CD4-positive, alpha-beta T cell (primary cell): ENCODE results near the gene NOXA1. TPM values are rescaled to one million over a fixed set of nuclear protein-coding genes. Genes with fewer than 3 reads are reported as not detected.

Experiments used
- ATAC-seq: fragments of 200-7000 bp; cut with Tn5 transposase; one replicate; pipeline ENCODE4 v1.10.0; 2022; ENCODE audit warnings: mild to moderate bottlenecking; ENCODE audit not compliant: poor library complexity
- CTCF ChIA-PET: fragments of 350-600 bp; sonication (Branson Sonifier 250); formaldehyde crosslinking; loops from one replicate; lab custom pipeline; 2021; ENCODE audit warnings: antibody characterized with exemption, inconsistent platforms; lab: Charles Lee
- POLR2A ChIA-PET: fragments of 350-600 bp; sonication (Branson Sonifier 250); formaldehyde crosslinking; loops from one replicate; lab custom pipeline; 2021; ENCODE audit warnings: antibody characterized with exemption, inconsistent platforms; lab: Charles Lee
- DNase-seq, 14 experiments: peaks; one replicate each; pipeline ENCODE4 v3.0.0-alpha.2; 2013 to 2020; ENCODE audit warnings: mixed read lengths in 2 of 14
- H3K27ac ChIP-seq, 2 donors: one replicate each; pipeline versions ENCODE4 v1.5.1 to v1.7.0; 2013; ENCODE audit warnings: low read length in 2 of 2, low read depth in 1 of 2, mild to moderate bottlenecking in 1 of 2
- H3K27me3 ChIP-seq, 2 experiments: 1 replicate in 1 of 2; 2 replicates in 1 of 2; pipeline versions ENCODE4 v1.6.1 to v1.7.0; 2013; ENCODE audit warnings: low read length in 2 of 2, control low read depth in 1 of 2, mild to moderate bottlenecking in 1 of 2, moderate library complexity in 1 of 2; ENCODE audit not compliant: insufficient read depth in 2 of 2, control insufficient read depth in 1 of 2
- H3K36me3 ChIP-seq: one replicate; pipeline ENCODE4 v1.6.1; 2013; ENCODE audit warnings: low read length, control low read depth; ENCODE audit not compliant: insufficient read depth
- H3K4me1 ChIP-seq: one replicate; pipeline ENCODE4 v1.6.1; 2013; ENCODE audit warnings: low read length, control low read depth; ENCODE audit not compliant: insufficient read depth
- H3K4me3 ChIP-seq: one replicate; pipeline ENCODE4 v1.5.1; 2013; ENCODE audit warnings: mild to moderate bottlenecking, low read length, moderate library complexity
- H3K9me3 ChIP-seq, 2 experiments: 1 replicate in 1 of 2; 2 replicates in 1 of 2; pipeline versions ENCODE4 v1.6.1 to v1.7.0; 2013; ENCODE audit warnings: low read length in 2 of 2, mild to moderate bottlenecking in 2 of 2, control low read depth in 1 of 2, moderate library complexity in 1 of 2; ENCODE audit not compliant: control insufficient read depth in 1 of 2, insufficient read depth in 1 of 2
- H3K27ac Mint-ChIP-seq: one replicate; pipeline ENCODE4 v1.8.0; 2020; ENCODE audit warnings: mixed read lengths
- H3K27me3 Mint-ChIP-seq: one replicate; pipeline ENCODE4 v1.8.0; 2021; ENCODE audit warnings: mixed read lengths
- H3K36me3 Mint-ChIP-seq: one replicate; pipeline ENCODE4 v1.8.0; 2021; ENCODE audit warnings: low read depth, mixed read lengths
- H3K4me1 Mint-ChIP-seq: one replicate; pipeline ENCODE4 v1.8.0; 2021; ENCODE audit warnings: low read depth, mixed read lengths
- H3K4me3 Mint-ChIP-seq: one replicate; pipeline ENCODE4 v1.8.0; 2020; ENCODE audit warnings: mild to moderate bottlenecking, mixed read lengths
- H3K9me3 Mint-ChIP-seq: one replicate; pipeline ENCODE4 v1.8.0; 2020; ENCODE audit warnings: mixed read lengths
- intact Hi-C, 2 experiments: fragments of 100-400 bp; cut with DNase I in 1 of 2; cut with micrococcal nuclease in 1 of 2; formaldehyde crosslinking; loops; one replicate each; pipeline versions ENCODE4 v1.15.1 to v1.9.0; 2023 to 2025; cut with DNase I, micrococcal nuclease
- total RNA-seq, 174 experiments: library from RNA in 2 of 174; stranded (reverse) in 2 of 174; gene quantifications; one replicate each; pipeline ENCODE4 v1.2.3 and lab custom pipeline; 2021 to 2026
- TF ChIP-seq, protein P1 (sequence below): fragments of 200-600 bp; IDR thresholded peaks from one replicate; pipeline ENCODE4 v1.8.0; 2022; ENCODE audit warnings: antibody characterized with exemption, mild to moderate bottlenecking

Gene NOXA1
- total RNA-seq, 2 experiments from 2014 or later = 6.7 to 7.7 TPM

GRCh38 chr9:137428311-137428630, 5.1 kb downstream of the NOXA1 start:
- no peaks in the 10 kb centered on the region for H3K9me3 Mint-ChIP-seq
- no peak for ATAC-seq

GRCh38 chr9:137428841-137429545, 5.8 kb downstream of the NOXA1 start:
- ChIA-PET CTCF (no interaction called here), POLR2A (no interaction called here)
- H3K27ac Mint-ChIP-seq = no peak overlapping the region
- intact Hi-C loops = no loop called here
- no peaks in the 10 kb centered on the region for H3K27me3 Mint-ChIP-seq
- no peak for ATAC-seq
- Histone ChIP-seq H3K4me1 (peaks cover 6% of the 10 kb centered on the region), H3K36me3 (no peaks in the 10 kb centered on the region), H3K27me3 (no peaks in the 10 kb centered on the region), H3K27ac (no peak overlapping the region), H3K9me3 (no peaks in the 10 kb centered on the region), H3K4me3 (no peak overlapping the region)
- no peak overlapping the region for H3K4me3 Mint-ChIP-seq
- TF ChIP-seq, protein P1, sequence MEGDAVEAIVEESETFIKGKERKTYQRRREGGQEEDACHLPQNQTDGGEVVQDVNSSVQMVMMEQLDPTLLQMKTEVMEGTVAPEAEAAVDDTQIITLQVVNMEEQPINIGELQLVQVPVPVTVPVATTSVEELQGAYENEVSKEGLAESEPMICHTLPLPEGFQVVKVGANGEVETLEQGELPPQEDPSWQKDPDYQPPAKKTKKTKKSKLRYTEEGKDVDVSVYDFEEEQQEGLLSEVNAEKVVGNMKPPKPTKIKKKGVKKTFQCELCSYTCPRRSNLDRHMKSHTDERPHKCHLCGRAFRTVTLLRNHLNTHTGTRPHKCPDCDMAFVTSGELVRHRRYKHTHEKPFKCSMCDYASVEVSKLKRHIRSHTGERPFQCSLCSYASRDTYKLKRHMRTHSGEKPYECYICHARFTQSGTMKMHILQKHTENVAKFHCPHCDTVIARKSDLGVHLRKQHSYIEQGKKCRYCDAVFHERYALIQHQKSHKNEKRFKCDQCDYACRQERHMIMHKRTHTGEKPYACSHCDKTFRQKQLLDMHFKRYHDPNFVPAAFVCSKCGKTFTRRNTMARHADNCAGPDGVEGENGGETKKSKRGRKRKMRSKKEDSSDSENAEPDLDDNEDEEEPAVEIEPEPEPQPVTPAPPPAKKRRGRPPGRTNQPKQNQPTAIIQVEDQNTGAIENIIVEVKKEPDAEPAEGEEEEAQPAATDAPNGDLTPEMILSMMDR = no peak
- DNase-seq = no peak
- no peaks in the 10 kb centered on the region for H3K36me3 Mint-ChIP-seq
- peaks cover 9% of the 10 kb centered on the region for H3K4me1 Mint-ChIP-seq
- no peaks in the 10 kb centered on the region for H3K9me3 Mint-ChIP-seq

More at GRCh38 chr9:137428311-137428630, 5.1 kb downstream of the NOXA1 start:
- ChIA-PET POLR2A (no interaction called here), CTCF (no interaction called here)
- Mint-ChIP-seq H3K4me3 (no peak overlapping the region), H3K36me3 (no peaks in the 10 kb centered on the region), H3K4me1 (peaks cover 9% of the 10 kb centered on the region), H3K27ac (no peak overlapping the region), H3K27me3 (no peaks in the 10 kb centered on the region)
- intact Hi-C loops = no loop called here
- no peaks in the 10 kb centered on the region for H3K27me3 ChIP-seq
- DNase-seq = no peak
- H3K9me3 ChIP-seq = no peaks in the 10 kb centered on the region
- TF ChIP-seq, protein P1 = no peak
- no peak overlapping the region for H3K27ac ChIP-seq
- peaks cover 9% of the 10 kb centered on the region for H3K4me1 ChIP-seq
- no peak overlapping the region for H3K4me3 ChIP-seq
- no peaks in the 10 kb centered on the region for H3K36me3 ChIP-seq

GRCh38 chr9:137429546-137429890, 6.3 kb downstream of the NOXA1 start:
- H3K9me3 Mint-ChIP-seq = no peaks in the 10 kb centered on the region
- no peaks in the 10 kb centered on the region for H3K36me3 Mint-ChIP-seq
- H3K4me3 Mint-ChIP-seq = no peak overlapping the region
- H3K27ac Mint-ChIP-seq = no peak overlapping the region
- Histone ChIP-seq H3K27me3 (no peaks in the 10 kb centered on the region), H3K4me3 (no peak overlapping the region), H3K4me1 (peaks cover under 1% of the 10 kb centered on the region), H3K9me3 (no peaks in the 10 kb centered on the region), H3K27ac (no peak overlapping the region), H3K36me3 (no peaks in the 10 kb centered on the region)
- peaks cover 6% of the 10 kb centered on the region for H3K4me1 Mint-ChIP-seq
- POLR2A ChIA-PET = no interaction called here
- TF ChIP-seq, protein P1 = no peak
- DNase-seq (no peak), ATAC-seq (no peak)
- H3K27me3 Mint-ChIP-seq = no peaks in the 10 kb centered on the region
- CTCF ChIA-PET = no interaction called here
- intact Hi-C loops = no loop called here
